Prostate gland (tissue), 2 donors: ENCODE data around the gene DGKQ. TPM values are rescaled to one million over a fixed set of nuclear protein-coding genes. Genes with fewer than 3 reads are reported as not detected.

Experiments
- DNase-seq: peaks from one replicate; pipeline ENCODE4 v3.0.0-alpha.2; 2019; ENCODE audit warnings: low spot score
- H3K27ac ChIP-seq, 2 donors: fragments of 200-600 bp; sonication (generic); 2 replicates each; pipeline ENCODE4 v1.5.1; 2017 to 2019
- H3K27me3 ChIP-seq: fragments of 200-600 bp; sonication (generic); replicated peaks from 2 replicates; pipeline ENCODE4 v1.5.1; 2019; ENCODE audit not compliant: insufficient read depth
- H3K36me3 ChIP-seq, 2 donors: fragments of 200-600 bp; sonication (generic); 1 replicate in 1 of 2; 2 replicates in 1 of 2; pipeline versions ENCODE4 v1.5.1 to v1.8.1; 2017 to 2019
- H3K4me1 ChIP-seq: fragments of 200-600 bp; sonication (generic); replicated peaks from 2 replicates; pipeline ENCODE4 v1.5.1; 2019
- H3K4me3 ChIP-seq, 2 donors: fragments of 200-600 bp; sonication (generic); 2 replicates each; pipeline ENCODE4 v1.5.1; 2017 to 2019
- H3K9me3 ChIP-seq: fragments of 200-600 bp; sonication (generic); 2 replicates; pipeline ENCODE4 v1.5.1; 2017
- POLR2A ChIP-seq: fragments of 450-650 bp; IDR thresholded peaks from one replicate; pipeline ENCODE4 v1.6.1; 2016; ENCODE audit warnings: antibody characterized with exemption, mild to moderate bottlenecking
- POLR2AphosphoS5 ChIP-seq: sonication (generic); formaldehyde crosslinking; IDR thresholded peaks from one replicate; pipeline ENCODE4 v1.6.1; 2017; ENCODE audit warnings: antibody characterized with exemption
- WGBS: methylation state at CpG from one replicate; pipeline ENCODE4 v1.1.5; 2018; 5-methylcytosine and 5-hydroxymethylcytosine counted together
- intact Hi-C: fragments of 100-400 bp; cut with DNase I; formaldehyde crosslinking; loops from one replicate; pipeline ENCODE4 v1.14.2; 2022
- total RNA-seq, 2 donors: library from RNA; depleted of rRNA; stranded (reverse); fragments of >200 nt; gene quantifications; one replicate each; pipeline ENCODE4 v1.1.0, GENCODE V29; 2016
- TF ChIP-seq, protein P1 (sequence below), 4 experiments: fragments of 200-600 bp in 2 of 4; fragments of 450-650 bp in 2 of 4; sonication (generic) in 2 of 4; IDR thresholded peaks; 1 replicate in 3 of 4; 2 replicates in 1 of 4; pipeline ENCODE4 v1.5.1; 2016 to 2019; ENCODE audit warnings: antibody characterized with exemption in 4 of 4, mild to moderate bottlenecking in 2 of 4, moderate library complexity in 2 of 4

Gene DGKQ
- total RNA-seq, 2 donors from 2014 or later: 10.4 to 17.1 TPM

DNA sequence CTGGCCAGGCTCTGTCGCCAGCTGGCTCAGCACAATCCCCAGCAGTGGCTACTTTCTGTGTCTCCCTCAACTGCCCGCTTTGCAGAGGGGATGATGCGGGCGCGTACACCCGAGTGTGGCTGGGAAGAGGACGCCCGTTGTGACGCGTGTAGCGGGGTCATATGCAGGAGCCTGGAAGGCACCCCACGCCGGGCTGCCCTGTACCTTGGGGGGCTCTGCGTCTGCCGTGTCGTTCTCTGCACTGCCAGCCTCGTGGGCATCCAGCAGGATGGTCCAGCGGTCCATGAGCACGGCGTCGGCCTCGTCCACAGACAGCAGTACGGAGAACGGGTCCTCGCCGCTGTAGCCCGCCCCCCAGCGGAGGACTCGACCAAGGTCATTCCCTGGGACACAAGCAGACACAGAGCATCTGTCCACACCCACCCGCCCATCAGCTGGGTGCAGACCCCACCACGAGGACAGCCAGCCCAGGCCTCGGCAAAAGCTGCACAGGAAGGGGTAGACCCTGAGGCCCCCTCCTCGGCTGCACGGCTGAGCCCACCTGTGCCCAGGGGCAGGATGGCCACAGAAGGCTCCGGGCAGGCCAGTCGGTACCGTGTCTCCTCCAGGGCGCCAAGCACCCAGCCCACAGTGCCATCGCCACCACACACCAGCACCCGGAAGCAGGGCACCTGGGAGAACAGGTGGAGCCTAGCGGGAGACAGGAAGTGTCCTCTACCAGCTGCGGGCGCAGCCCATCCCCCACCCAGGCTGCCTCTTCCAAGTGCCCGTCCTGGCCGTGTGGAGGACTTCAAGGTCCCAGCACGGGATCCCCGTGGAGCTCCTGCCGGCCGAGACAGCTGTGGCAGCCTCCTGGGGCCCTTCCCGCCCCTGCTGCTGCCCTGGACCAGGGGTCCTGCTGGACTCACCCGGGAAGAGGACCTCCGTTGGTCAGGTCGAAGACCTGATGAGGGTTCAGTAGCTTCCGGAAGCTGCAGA, 10.8 kb downstream of the DGKQ start:
- TF ChIP-seq, protein P1, sequence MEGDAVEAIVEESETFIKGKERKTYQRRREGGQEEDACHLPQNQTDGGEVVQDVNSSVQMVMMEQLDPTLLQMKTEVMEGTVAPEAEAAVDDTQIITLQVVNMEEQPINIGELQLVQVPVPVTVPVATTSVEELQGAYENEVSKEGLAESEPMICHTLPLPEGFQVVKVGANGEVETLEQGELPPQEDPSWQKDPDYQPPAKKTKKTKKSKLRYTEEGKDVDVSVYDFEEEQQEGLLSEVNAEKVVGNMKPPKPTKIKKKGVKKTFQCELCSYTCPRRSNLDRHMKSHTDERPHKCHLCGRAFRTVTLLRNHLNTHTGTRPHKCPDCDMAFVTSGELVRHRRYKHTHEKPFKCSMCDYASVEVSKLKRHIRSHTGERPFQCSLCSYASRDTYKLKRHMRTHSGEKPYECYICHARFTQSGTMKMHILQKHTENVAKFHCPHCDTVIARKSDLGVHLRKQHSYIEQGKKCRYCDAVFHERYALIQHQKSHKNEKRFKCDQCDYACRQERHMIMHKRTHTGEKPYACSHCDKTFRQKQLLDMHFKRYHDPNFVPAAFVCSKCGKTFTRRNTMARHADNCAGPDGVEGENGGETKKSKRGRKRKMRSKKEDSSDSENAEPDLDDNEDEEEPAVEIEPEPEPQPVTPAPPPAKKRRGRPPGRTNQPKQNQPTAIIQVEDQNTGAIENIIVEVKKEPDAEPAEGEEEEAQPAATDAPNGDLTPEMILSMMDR (IDR thresholded peaks at IDR 0.05): no peak
- no peak for TF ChIP-seq POLR2A
- no peak for TF ChIP-seq POLR2AphosphoS5
- H3K36me3 ChIP-seq: peaks cover 0 to 4% of the 10 kb centered on the region in 2 donors
- intact Hi-C loops: no loop called here
- no peak overlapping the region for H3K4me3 ChIP-seq
- no peaks in the 10 kb centered on the region for H3K9me3 ChIP-seq
- H3K27ac ChIP-seq: no peak overlapping the region
- no peaks in the 10 kb centered on the region for H3K4me1 ChIP-seq
- no peak for DNase-seq
- H3K27me3 ChIP-seq: no peaks in the 10 kb centered on the region
- WGBS: 88% methylated on average over 40 of the region's 54 CpGs

DNA sequence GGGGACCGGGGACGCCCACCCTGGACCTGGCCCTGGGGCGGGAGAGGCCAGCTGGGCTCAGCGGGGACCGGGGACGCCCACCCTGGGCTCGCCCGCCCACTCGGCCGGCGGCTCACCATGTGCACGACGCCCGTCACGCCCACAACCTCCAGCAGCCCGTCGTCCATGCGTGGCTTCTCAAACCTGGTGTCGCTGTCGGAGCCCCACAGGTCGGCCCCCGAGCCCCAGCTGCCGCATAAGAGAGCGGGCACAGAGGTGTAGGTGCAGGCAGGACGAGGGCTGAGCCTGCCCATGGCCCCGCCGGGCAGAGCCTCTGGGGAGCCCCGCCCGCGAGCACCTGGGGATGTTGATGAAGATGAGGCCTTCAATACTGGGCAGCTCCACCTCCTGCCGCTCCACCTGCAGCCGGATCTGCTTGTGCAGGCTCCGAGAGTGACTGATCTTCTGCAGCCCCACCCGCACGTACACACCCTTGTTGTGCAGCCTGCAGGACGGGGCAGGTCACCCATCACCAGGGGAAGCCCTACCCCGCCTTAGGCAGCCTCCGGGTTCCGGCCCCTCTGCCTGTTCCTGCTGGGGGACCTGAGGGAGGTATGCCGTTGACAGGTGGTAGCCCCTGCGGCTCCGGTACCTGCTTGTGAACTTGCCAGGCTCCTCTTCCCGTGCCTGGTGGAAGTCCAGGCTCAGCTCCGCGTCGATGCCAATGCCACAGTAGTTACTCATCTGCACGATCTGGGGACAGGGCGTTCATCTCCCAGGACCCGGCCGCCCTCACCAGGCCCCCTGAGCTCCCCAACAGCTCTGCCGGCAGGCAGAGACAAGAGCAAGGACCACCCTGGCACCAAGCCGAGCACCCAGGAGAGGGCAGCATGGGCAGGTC, 11.8 kb downstream of the DGKQ start:
- TF ChIP-seq, protein P1 (IDR thresholded peaks at IDR 0.05): no peak
- TF ChIP-seq POLR2A (no peak), POLR2AphosphoS5 (no peak)
- 85% methylated on average over 40 of the region's 52 CpGs for WGBS
- H3K9me3 ChIP-seq: no peaks in the 10 kb centered on the region
- H3K4me1 ChIP-seq: no peaks in the 10 kb centered on the region
- no peak overlapping the region for H3K27ac ChIP-seq
- H3K4me3 ChIP-seq: no peak overlapping the region
- H3K27me3 ChIP-seq: no peaks in the 10 kb centered on the region
- peaks cover 0 to 4% of the 10 kb centered on the region in 2 donors for H3K36me3 ChIP-seq
- DNase-seq: no peak
- intact Hi-C loops: no loop called here

DNA sequence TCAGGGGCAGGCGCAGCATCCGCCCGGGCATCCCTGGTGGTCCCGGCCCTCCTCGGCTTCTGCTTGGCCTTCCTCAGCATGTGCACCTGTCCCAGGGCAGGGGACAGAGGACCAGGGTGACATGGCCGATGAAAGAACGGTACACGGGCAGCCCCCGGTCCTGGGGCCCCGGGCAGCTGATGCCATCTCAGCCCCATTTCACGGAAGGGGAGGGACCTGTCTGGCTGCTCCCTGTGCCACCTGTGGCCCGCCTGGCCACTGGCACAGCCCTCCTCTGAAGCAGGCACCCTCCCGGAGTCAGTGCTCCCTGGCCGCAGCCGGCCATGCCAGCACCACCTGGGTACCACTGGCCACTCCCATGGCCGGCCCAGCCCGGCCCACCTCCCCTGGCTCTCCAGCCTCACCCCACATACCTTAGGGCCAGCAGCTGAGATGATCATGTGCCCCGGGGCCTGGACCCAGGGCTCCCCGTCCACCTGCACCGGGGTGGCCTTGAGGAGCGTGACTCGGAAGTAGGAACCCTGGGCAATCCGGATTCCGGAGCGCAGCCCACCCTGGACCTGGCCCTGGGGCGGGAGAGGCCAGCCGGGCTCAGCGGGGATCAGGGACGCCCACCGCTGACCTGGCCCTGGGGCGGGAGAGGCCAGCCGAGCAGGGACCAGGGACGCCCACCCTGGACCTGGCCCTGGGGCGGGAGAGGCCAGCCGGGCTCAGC, 12.6 kb downstream of the DGKQ start:
- no peak overlapping the region for H3K27ac ChIP-seq
- H3K9me3 ChIP-seq: no peaks in the 10 kb centered on the region
- no peak for DNase-seq
- H3K4me3 ChIP-seq: no peak overlapping the region
- H3K27me3 ChIP-seq: no peaks in the 10 kb centered on the region
- 92% methylated on average over 25 of the region's 35 CpGs for WGBS
- intact Hi-C loops: no loop called here
- TF ChIP-seq, protein P1 (IDR thresholded peaks at IDR 0.05): no peak
- no peak for TF ChIP-seq POLR2AphosphoS5
- TF ChIP-seq POLR2A: no peak
- H3K4me1 ChIP-seq: no peaks in the 10 kb centered on the region
- no peaks in the 10 kb centered on the region for H3K36me3 ChIP-seq

DNA sequence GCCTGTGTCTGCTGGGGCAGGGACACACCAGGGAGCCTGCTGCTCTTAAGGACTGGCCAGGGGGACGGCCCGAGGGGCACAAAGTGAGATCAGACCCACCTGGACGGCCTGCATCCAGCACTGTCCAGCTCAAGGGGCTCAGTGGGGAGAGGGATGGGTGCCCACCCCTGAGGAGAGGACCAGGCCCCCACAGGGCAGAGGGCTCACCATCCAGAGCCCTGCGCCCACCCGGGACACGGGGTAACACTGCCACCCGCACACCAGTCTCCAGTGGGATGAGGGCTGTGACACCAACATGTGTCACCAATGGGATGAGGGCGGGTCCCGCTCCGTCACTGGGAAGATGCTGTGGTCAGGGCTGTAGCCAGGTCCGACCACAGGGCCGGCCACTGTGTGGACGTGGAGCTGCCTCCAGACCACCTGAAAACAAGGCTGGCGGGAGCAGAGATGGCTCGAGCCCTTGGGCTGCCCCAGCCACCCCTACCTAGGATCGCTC, 13.2 kb downstream of the DGKQ start:
- no peak overlapping the region for H3K27ac ChIP-seq
- H3K9me3 ChIP-seq: no peaks in the 10 kb centered on the region
- H3K27me3 ChIP-seq: no peaks in the 10 kb centered on the region
- TF ChIP-seq, protein P1 (IDR thresholded peaks at IDR 0.05): no peak
- TF ChIP-seq POLR2AphosphoS5 (no peak), POLR2A (no peak)
- 88% methylated on average over 14 of the region's 16 CpGs for WGBS
- H3K4me1 ChIP-seq: no peaks in the 10 kb centered on the region
- intact Hi-C loops: no loop called here
- H3K36me3 ChIP-seq: no peaks in the 10 kb centered on the region
- DNase-seq: no peak
- no peak overlapping the region for H3K4me3 ChIP-seq
